GM10266 (cell line): ENCODE measurements around the gene ATP23.

Experiments
- DNase-seq: peaks from one replicate; pipeline ENCODE4 v3.0.0; 2012; ENCODE audit errors: extremely low spot score
- TF ChIP-seq, protein P1 (sequence below): IDR thresholded peaks from 2 replicates; pipeline ENCODE4 v1.5.1; 2012; ENCODE audit warnings: mild to moderate bottlenecking, low read depth; ENCODE audit not compliant: control insufficient read depth, insufficient read depth; ENCODE audit errors: missing control alignments

Gene ATP23, protein sequence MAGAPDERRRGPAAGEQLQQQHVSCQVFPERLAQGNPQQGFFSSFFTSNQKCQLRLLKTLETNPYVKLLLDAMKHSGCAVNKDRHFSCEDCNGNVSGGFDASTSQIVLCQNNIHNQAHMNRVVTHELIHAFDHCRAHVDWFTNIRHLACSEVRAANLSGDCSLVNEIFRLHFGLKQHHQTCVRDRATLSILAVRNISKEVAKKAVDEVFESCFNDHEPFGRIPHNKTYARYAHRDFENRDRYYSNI

DNA sequence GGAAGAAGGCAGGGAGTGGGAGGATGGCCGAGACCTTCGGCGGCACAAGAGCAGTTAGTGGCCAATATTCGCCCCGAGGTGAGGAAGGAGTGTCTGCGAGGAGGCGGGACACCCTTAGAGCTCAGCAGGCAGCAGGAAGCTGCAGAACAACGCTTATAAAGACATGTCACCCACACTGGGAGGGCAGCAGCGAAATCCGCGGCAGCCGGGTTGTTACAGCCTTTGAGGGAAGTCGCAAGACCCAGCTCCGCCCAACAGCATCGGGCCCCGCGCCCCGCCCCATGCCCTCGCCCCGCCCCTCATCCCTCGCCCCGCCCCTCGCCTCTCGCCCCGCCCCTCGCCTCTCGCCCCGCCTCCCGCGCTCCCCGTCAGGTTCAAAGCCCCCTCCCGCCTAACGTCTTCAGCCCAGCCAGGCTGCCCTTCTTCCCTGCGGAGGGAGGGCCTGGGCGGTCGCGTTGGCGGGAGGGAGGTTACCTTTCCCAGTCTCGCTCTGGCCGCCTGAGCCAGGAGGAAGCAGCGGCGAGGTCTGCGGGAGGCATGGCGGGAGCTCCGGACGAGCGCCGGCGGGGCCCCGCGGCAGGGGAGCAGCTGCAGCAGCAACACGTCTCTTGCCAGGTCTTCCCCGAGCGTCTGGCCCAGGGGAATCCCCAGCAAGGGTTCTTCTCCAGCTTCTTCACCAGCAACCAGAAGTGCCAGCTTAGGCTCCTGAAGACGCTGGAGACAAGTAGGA is at the start of gene ATP23:
Gene ATP23 (plus strand): TSS at position 403 of the 730 bp plus-strand sequence. CDS start 135 bp downstream, at position 538.
- peak; percentile 90 for DNase-seq
- TF ChIP-seq, protein P1, sequence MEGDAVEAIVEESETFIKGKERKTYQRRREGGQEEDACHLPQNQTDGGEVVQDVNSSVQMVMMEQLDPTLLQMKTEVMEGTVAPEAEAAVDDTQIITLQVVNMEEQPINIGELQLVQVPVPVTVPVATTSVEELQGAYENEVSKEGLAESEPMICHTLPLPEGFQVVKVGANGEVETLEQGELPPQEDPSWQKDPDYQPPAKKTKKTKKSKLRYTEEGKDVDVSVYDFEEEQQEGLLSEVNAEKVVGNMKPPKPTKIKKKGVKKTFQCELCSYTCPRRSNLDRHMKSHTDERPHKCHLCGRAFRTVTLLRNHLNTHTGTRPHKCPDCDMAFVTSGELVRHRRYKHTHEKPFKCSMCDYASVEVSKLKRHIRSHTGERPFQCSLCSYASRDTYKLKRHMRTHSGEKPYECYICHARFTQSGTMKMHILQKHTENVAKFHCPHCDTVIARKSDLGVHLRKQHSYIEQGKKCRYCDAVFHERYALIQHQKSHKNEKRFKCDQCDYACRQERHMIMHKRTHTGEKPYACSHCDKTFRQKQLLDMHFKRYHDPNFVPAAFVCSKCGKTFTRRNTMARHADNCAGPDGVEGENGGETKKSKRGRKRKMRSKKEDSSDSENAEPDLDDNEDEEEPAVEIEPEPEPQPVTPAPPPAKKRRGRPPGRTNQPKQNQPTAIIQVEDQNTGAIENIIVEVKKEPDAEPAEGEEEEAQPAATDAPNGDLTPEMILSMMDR: no peak

DNA sequence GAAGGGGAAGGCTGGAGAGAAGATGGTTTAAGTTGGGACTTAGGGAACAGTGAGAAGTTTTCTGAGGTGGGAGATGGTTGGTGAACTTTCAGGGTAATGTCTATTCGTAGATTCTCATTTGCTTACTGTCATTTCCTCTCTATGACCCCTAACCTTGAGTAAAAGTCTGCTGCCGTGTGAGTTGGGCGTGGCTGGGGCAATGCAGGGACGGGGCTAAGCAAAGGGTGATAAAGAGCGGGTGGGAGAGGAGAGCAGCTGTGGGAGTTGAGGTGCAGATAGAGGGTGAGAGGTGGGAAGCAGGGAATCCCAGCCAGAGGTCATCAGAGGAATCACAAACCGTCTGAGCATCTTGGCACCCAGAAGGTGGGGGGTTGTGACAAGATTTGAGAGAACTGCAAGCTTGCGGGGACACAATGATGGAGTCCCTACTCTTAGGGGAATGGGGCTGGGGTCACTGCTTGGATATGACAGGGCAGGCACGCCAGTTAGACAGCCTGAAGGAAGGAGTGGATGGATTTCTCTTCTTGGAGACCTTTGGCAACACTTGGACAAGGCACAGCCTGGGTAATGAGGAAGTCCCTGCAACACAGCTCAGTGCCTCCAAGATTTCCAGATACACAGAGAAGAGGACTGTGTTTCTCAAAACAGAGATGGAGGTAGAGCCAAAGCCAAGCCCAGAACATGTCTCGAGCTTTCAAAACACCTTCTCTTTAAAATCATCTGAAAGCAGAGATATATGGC is 49.0 kb upstream of the ATP23 start:
- no peak for DNase-seq
- TF ChIP-seq, protein P1: no peak

DNA sequence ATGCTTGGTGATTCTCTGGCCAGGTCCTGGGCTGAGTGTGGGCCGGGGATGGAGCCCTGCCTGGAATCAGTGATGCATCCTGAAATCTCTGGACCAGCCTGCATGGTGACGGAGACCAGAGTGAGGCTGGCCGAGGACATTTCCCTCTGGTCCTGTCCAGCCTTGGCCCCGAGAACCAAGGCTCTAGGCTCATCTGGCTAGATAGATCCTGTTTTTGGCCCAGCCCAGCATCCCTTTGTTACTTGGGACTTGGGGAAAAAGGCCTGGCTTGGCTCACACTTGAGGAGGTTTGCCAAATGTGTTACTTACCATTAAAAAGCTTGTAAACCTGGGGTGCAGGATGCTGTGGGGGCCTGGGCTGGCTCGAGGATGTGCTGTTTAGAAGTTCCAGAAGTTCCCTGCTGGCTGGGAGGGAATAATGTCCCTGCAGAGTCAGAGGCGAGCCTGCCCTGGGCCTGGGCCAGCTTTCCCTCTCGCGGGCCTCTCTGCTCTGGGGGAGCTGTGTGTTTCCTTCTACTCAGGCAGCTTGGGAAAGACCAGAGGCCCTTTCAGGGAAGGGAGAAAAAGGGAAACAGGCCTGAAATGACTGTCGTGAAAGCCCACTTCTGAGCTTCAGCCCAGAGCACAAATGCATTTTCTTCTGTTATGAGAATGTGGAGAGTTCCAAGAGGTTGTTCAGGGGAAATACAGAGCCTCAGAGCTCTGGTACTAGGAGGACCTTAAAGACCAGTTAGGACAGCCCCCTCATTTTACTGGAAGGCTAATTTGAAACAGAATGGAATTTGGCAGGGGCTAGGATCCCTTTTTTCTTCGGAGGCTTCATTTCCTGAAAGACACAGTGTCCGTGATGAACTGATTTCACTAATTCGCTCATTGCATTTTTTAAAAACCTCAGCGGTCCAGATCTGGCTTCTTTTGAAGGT is 47.7 kb upstream of the ATP23 start:
- TF ChIP-seq, protein P1: no peak
- DNase-seq: no peak

DNA sequence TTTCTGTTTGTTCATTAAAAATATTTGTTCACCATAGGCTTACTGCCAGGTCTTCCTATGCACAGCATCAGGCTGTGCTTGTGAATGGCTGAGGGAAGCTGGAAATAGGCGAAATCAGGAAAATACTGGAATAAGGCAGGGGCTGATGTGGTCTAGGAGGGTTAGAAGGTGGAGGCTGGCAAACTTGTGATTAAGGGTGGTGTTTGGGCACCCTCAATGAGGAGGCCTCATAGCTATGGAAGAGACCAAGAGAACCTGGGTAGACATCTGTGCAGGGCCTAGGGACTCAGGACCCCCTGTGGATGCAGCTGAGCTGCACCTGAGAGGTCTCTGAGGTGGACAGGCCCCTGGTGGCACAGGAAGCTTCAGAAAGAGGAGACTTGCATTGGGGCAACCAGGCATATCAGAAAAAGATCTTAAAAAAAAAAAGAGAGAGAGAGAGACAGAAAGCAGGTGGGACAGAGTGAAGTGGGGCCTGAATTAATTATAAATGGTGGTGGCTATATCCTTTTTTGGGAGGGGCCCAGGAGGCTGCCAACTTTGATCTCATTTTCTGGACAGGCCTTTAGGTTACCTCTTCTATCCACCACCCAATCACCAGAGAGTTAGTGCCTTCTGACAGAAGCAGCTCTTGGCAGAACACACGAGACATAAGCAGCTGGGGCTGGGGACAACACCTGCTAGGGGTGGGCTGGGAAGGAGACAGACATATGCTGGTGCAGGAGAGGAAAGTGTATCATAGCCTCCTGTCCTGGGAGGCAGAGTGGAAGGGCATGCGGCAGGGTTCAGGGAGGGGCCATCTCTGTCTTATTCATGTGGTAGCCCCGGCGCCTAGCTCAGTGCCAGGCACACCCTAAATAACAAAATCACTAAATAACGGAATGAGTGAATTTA is 46.7 kb upstream of the ATP23 start:
- TF ChIP-seq, protein P1: no peak
- no peak for DNase-seq

DNA sequence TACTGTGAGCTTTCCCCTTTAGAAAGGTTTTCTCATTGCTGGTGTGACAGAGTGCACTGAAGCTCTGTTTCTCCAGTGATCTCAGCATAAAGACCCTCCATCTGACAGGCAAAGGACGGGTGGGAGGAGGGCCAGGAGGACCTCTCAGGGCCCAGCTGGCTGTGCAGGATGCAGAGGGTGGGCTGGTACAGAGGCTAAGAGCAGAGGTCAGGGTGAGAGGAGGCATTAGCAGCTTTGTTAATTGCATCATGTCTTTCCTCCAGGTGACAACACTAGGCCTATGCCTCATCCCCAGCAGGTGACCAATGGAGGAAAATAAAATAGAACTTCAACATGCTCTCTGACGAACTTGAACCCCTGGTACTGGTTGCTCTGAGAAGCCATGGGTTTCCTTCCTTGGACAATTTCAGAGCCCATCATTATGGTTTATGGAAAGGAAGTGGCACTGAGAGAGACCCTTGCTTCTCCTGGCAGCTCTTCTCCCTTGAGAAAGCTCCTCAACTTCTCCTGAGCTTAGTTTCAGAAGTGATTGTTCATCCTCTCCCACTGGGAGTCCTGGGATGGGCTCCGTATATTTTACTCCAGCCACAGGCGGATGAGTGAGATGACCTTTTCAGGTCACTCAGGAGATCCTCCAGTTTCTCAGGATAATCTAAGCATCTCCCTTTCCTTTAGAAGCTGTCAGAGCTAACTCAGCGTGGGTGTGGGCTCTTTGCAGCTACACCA is 45.8 kb upstream of the ATP23 start:
- TF ChIP-seq, protein P1: no peak
- no peak for DNase-seq
